HG03103 (cell line): Measurements from ENCODE around the gene GABRR3.
A peak's percentile ranks its signal among the peaks of the same experiment; 100 is the strongest.

Experiments used
- ATAC-seq: cut with Tn5 transposase; IDR thresholded peaks from one replicate; pipeline ENCODE4 v1.9.1; 2021; ENCODE audit warnings: low read depth; ENCODE audit not compliant: unreplicated experiment

The GABRR3 gene

DNA sequence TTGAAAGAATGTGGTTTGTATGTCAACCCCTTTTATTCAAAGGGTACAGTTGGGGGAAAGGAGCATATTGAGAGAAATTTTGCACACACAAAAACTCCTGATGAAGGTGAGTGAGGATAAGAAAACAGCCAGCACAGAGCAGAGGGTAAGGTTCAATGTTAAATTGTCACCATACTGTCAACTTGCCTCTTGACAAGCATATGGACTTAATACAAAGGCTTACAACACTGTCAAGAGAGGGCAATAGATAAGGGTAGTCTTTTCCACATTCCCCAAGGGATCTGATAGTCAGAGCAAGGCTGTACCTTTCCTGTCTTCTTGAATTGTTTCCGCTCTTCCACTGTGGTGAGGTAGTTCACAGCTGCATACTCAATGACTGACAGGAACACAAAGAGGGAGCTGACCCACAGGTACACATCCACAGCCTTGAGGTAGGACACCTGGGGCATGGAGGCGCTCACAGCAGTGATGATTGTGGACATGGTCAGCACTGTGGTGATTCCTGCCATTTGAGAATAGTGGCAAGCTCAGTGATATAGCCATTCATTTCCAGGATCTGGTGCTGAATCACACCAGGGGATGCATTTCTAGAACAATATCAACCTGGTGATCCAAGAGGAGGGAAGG, 42.5 kb downstream of the GABRR3 start:
- no peak for ATAC-seq

DNA sequence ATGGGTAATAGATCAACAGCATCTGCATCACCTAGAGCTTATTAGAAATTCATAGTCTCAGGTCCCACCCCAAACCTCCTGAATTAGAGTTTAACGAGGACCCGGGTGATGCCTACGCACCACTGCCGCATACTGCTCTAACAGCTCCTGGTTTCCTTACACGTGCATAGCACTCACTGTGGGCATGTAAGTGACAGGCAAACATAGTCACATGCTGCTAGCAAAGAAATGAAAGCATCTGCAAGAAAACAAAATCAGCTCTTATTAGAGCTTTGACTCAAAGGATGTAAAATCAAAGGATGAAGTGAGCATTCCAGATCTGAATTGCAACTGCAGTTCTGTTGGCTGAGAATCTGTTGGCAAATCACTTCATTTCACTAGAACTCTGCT, 43.8 kb downstream of the GABRR3 start:
- ATAC-seq, result no peak

GRCh38 chr3:97990624-97991292, 44.4 kb downstream of the GABRR3 start:
- no peak for ATAC-seq

GRCh38 chr3:97988784-97989568, 46.1 kb downstream of the GABRR3 start:
- ATAC-seq, result no peak

GRCh38 chr3:97987306-97987705, 47.8 kb downstream of the GABRR3 start:
- no peak for ATAC-seq

DNA sequence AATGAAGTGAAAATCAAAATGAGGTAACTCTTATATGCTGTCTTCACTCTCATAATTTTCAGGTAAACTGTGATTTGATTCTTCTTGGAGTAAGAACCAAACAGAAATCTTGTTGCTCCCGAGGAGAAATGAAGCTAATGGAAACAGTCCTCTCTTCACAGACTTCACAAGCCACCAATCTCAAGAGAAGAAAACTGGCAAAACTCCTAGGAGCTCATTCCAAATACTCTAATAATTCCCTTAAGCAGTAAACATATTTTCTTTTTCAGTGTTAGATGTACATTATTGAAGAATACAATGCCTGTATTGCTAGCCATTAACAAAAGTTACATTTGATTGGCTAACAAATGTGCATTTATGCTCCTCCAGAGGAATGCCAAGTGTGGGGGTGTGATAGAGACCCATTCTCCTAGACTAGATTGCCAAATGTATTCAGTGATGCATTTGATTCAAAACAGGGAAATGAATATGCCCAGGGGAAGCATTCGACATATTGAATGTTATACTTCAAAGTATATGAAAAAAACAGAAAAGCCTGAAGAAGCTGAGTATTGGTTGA, 51.1 kb downstream of the GABRR3 start:
- no peak for ATAC-seq

DNA sequence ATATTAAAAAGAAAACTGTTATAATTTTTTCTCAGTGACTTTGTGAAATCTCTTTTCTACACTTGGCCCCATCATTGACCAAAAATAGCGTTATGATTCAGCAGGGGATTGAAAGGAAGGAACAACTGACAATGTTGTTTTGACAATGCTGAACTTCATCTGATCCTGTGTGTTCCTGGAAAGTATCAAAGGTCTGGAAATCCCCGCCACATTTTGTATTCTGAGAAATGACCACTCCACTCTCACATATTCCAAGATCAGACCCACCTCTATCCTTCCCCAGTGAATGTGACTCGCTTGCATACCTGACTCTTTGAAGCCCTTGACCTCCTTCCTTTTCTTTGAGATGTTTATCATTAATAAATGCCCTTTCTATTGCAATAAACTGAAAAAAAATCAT, 53.2 kb downstream of the GABRR3 start:
- no peak for ATAC-seq

- ATAC-seq, result no peak
These were observed 55.5 kb downstream of the GABRR3 start for GRCh38 chr3:97979610-97980009.

- no peak for ATAC-seq
These were observed 59.6 kb downstream of the GABRR3 start for GRCh38 chr3:97975466-97975865.

GRCh38 chr3:97974996-97975395, 60.1 kb downstream of the GABRR3 start:
- no peak for ATAC-seq

GRCh38 chr3:97972976-97973375, 62.1 kb downstream of the GABRR3 start:
- ATAC-seq, result no peak

DNA sequence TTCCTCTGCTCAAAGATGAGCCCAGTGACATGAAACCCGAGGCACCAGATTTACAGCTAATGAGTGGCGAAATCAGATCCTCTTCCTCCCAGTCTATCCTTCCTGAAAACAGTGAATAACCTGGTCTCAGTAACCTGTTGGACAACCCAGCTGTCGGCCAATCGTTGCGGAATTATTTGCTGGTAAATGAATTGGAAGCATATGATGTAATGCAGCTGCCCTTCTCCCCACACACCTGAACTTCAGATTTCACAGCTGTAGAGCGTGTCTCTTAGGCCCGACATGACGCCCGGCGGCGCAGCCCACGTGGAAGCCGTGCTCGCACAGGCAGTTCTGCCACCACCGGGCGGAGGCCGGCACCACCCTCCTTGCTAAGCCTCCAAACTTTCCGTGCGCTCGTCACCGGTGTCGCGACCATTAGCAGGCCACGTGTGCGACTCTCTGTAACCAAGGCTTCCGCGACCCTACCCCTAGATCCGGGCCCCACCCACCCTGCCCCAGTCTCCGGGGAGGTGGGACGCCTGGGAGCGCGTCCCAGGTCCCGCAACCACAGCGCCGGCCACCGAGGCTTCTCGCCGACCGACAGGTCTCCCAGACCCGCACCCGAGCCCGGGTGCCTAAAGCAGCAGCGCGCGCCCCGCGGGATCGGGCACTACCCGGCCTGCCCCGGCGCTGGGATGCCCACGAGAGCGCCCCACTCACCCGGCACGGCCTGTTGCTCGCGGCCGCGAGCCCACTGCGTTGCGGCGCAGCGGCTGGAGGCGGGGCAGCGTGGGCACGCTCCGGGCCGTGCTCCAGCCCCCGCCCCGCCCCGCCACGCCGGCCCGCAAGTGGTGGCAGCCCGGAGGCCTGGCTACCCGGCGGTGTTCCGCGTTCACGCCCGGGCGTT, 63.2 kb downstream of the GABRR3 start, which contains the start of gene RIOX2:
RIOX2 (minus strand) TSS at position 753 of the 889 bp plus-strand sequence. CDS start 4,838 bp downstream, outside the sequence.
- peak; percentile 80 for ATAC-seq

DNA sequence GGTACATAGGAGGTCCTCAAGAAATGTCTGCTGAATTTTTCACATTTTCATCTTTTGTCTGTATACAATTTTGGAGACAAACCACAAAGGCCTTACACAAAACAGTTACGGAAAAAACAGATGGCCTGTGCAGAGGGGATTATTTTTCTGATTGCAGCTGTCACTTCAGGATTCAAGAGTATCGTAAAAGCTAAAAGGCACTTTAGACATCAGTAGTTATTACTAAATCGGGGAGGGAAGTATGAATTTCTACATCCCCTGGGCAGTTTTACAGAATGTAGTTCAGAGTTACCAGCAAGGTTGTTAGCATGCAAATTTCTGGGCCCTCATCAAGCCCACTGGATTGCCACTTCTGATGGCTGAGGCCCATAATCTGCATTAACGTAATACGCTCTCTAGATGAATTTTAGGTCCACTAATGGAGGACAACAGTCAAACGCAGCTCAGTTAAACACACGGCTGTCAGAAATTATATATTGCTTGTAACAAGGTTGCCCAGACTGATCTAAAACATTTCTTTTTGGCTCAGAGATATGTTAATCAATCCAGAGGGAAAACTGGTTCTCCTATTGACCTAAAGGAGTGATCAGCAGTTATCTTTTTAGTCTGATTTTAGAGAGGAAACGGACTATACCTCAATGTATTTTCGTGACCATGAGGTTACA, 64.0 kb downstream of the GABRR3 start:
- ATAC-seq, result no peak

DNA sequence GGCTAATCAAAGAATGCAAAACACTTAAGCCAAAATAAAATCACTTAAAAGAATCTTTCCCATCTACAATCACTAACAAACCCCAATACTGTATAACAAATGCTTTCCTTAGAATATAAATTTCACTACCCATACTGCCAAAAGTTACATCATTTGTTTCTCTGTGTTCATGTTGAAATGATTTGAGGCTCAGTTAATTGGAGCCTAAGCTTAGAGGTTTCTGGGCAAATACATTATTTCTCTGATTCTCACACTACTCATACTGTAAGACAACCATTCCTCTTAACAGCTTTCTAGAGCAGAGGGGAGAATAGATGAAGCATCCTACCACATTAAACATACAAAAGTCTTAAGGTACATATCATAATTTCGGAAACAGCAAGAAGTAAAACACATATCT, 65.0 kb downstream of the GABRR3 start:
- no peak for ATAC-seq

DNA sequence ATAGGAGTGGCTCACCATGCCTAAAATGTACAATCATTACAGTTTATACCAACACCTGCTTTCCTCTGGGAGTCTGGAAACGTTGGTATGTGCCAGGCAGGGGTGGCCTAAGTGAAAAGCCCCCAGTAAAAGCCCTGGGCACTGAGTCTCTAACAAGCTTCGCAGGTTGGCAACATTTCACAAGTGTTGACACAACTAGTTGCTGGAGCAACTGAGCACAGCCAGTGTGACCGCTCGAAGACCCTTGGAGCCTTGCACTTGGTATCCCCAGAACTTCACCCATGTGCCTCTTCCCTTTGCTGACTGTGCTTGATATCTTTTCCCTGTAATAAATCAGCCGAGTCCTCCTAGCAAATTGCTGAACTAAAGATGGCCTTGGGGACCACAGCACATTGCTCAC, 65.6 kb downstream of the GABRR3 start:
- ATAC-seq, result no peak

DNA sequence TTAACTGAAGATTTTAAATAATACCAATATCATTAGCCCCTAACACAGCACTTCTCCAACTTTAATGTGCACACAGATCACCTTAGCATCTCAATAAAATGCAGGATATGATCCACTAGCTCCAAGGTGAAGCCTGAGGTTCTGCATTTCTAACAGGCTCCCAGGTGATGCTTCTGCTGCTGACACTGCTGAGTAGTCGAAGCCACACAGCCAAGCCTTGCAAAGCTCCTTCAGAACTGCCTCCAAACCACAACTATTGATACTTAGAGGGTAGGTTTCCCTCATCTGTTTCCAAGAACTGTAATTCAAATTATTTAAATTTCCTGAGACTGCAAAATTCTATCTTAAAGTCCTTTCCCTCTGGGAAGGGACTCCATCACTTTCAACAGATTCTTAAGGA, 66.7 kb downstream of the GABRR3 start:
- no peak for ATAC-seq

DNA sequence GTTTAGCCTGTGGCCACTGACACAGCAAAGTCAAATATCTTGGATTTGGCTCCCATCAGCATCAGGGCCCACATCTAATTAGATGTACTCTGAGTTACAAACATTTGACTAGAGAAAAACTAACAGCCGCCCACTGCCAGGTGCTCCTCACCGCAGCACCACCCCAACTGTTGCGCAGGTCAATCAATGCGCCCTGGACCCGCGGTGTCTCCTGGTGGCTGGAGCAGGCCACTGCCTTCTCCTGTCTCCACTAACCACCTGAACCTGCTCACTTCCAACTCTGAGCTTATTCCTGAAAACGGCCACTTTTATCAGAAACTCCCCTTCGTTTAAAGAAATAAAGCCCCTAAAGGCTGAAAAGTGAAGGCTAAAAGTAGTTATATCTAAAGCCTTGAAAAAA, 67.1 kb downstream of the GABRR3 start:
- no peak for ATAC-seq

DNA sequence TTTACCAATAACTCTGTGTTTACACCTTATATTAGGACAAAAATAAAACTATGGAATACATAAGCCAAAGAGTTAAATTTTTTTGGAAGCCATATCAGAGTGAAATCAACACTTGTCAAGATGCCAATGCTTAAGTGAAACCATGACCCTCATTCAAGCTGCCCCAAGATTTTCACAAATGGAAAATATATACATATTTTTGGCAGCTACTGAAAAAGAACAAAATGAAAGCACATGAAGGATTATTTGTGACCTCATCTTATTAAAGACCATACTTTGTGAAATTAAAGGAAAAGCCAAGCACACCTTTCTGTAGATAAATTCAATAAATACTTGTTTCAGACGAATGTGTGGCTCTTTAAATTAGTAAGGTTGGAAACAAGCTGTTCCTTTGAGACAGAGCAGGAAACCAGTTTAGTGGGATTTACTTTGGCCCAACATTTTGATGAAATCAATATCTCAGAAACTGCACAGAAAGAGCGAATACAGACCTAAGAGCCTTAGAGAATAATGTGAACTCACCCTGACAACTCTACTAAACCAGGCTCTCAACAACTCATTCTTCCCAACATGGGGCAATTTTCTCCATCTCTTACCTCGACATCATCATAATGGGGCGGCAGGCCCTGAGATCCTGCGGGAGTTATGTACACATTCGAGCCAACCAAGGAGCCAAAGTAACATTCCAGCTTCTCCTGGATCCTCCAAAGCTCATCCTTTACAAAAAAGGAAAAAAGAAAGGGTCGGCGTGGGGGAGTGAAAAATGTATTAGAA, 73.9 kb downstream of the GABRR3 start:
- no peak for ATAC-seq

GRCh38 chr3:97960551-97960950, 74.6 kb downstream of the GABRR3 start:
- ATAC-seq, result no peak
